ENCODE data around the gene ELP1. TPM values are rescaled to one million over a fixed set of nuclear protein-coding genes. Genes with fewer than 3 reads are reported as not detected.

Gene ELP1
- total RNA-seq, 4 donors from 2014 or later = 15.0 to 20.9 (median 20.6) TPM

DNA sequence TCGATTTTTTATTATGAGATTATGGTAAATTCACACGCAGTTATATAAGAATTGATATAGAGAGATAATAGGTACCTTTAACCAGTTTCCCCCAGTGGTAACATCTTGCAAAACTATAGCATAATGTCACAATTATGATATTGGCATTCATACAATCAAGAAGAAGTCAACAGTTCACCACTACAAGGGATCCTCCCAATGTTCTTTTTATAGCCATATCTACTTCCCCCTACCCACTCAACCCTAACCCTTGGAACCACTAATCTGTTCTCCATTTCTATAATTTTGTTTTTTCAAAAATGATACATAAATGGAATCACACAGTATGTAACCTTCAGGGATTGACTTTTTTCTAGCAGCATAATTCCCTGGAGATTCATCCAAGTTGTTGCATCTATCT lies 88.0 kb downstream of the ELP1 start:
- TF ChIP-seq, protein P1, sequence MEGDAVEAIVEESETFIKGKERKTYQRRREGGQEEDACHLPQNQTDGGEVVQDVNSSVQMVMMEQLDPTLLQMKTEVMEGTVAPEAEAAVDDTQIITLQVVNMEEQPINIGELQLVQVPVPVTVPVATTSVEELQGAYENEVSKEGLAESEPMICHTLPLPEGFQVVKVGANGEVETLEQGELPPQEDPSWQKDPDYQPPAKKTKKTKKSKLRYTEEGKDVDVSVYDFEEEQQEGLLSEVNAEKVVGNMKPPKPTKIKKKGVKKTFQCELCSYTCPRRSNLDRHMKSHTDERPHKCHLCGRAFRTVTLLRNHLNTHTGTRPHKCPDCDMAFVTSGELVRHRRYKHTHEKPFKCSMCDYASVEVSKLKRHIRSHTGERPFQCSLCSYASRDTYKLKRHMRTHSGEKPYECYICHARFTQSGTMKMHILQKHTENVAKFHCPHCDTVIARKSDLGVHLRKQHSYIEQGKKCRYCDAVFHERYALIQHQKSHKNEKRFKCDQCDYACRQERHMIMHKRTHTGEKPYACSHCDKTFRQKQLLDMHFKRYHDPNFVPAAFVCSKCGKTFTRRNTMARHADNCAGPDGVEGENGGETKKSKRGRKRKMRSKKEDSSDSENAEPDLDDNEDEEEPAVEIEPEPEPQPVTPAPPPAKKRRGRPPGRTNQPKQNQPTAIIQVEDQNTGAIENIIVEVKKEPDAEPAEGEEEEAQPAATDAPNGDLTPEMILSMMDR (IDR thresholded peaks at IDR 0.05; ENCODE audit: low read depth) = no peak

DNA sequence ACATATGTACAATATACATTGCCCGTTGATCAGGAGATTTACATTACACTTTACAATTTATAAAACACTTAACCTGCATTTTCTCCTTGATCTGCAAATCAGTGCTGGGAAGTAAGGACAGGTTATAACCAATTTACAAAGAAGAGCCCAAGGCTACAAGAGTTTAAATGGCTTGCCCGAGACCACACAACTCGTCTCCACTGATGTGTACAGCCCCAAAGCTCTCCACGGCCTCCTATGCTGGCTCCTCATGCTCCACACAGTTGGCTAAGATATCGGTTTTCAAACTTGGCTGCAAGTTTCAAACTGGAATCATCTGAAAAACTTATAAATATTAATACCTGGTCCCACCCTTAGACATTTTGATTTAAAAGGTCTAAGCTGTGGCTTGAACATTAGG lies 88.4 kb downstream of the ELP1 start:
- TF ChIP-seq, protein P1 (IDR thresholded peaks at IDR 0.05; ENCODE audit: low read depth) = no peak

DNA sequence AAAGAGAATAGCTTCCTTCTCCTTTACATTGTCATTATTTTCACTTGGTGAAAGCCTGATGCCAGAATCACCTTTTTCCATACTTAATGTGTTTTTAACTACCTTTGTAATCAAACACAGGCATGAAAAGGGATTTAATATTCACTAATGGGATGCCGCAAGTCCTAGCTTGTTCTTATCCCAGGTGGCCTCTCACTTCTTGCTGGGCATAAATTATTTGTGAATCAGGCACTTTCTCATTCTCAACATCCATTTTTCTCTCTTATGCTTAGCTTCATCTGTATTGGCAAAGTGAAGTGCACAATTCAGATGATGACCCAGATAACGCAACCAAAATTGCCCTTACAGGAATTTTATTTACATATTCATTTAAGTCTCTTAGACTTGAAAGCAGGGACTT lies 89.1 kb downstream of the ELP1 start:
- TF ChIP-seq, protein P1 (IDR thresholded peaks at IDR 0.05; ENCODE audit: low read depth) = no peak

DNA sequence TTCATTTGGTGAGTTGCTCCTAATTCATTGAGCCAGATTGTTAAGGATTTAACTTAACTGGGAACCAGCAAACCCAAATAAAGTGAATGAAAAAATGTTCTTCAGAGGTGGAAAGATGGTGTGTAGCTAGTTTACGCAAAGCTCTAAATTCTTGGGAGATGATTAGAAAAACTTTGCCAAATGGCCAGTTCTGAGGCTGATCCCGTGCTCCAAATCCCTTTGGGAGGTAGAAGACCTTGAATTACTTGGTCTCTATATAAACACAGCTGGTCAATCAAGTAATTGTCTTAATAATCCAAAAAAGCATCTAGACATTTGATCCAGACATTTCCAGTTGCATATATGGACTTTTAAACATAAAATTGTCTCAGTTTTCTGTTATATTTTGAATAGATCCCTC lies 89.5 kb downstream of the ELP1 start:
- TF ChIP-seq, protein P1 (IDR thresholded peaks at IDR 0.05; ENCODE audit: low read depth) = no peak

DNA sequence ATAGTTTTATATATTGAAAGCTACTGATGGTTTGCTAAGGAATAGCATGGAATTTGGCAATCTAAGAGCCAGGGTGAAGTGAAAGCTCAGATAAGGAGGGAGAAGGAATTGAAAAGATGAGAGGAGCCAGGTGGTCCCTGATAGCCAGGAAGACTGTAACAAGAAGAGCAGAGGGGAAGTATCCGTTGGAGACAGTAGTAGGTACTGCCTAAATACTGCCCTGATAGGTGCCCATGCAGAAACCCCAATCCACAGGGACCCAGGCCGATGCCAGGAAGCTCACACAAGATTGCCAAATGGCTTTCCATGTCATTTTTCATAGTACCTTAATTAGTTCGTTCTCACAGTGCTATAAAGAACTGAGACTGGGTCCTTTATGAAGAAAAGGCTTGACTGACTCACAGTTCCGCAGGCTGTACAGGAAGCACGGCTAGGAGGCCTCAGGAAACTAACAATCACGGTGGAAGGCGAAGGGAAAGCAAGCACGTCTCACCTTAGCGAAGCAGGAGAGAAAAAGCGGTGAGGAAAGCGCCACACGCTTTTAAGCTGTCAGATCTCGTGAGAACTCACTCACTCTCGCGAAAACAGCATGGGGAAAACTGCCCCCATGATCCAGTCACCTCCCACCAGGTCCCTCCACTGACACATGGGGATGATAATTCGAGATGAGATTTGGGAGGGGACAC lies 91.2 kb downstream of the ELP1 start:
- TF ChIP-seq, protein P1 (IDR thresholded peaks at IDR 0.05; ENCODE audit: low read depth) = no peak

DNA sequence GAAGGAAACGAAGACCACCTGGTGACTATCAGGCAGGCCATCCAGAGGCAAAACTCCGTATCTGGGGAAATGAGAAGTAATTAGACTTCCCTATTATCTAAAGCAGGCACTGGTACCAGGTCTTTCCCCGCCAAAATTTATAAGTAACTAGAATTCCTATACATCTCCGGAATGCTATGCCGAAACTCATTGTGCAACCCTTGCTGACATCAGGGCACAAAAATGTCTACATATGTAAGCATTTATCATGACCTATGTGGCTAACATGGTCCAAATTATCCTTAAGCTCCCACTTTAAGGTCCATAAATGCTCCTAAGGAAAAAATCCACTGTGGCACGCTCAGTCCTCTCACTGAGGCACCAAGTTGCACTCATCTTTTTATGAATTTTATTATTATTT lies 95.9 kb downstream of the ELP1 start:
- TF ChIP-seq, protein P1 (IDR thresholded peaks at IDR 0.05; ENCODE audit: low read depth) = no peak

DNA sequence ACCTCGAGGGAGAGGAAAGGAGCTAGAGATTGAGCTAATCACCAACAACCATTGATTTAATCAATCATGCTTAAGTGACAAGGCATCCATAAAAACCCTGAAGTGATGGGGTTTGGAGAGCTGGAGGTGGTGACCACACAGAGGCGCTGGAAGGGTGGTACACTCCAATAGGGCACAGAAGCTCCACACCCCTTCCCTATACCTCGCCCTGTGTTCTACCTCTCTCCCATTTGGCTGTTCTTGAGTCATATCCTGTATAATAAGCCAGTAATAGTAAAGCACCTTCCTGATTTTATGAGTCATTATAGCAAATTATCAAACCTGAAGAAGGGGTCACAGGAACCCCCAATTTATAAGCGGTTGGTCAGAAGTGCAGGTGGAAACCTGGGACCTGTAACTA lies 96.4 kb downstream of the ELP1 start:
- TF ChIP-seq, protein P1 (IDR thresholded peaks at IDR 0.05; ENCODE audit: low read depth) = no peak

Data from subcutaneous adipose tissue (tissue), 4 donors.